IMR-90 (cell line): ENCODE measurements around the gene CLNK. TPM values are rescaled to one million over a fixed set of nuclear protein-coding genes. Genes with fewer than 3 reads are reported as not detected.

ENCODE experiments used
- ATAC-seq: fragments of 200-7000 bp; cut with Tn5 transposase; 2 replicates; pipeline ENCODE4 v1.9.1; 2020; ENCODE audit warnings: low read depth, mild to moderate bottlenecking, moderate library complexity
- BruUV-seq: library from RNA; stranded (reverse); fragments of 400-500 nt; replicated peaks from 2 replicates; lab custom pipeline; 2021; lab: Mats Ljungman, UMichigan
- CTCF ChIA-PET: fragments of 300-600 bp; formaldehyde crosslinking; extraction: SDS; loops from one replicate; lab custom pipeline; 2021; ENCODE audit warnings: antibody characterized with exemption; lab: Yijun Ruan, JAX
- POLR2A ChIA-PET: fragments of 300-600 bp; sonication (Branson Sonifier 250); formaldehyde crosslinking; loops from one replicate; lab custom pipeline; 2022; ENCODE audit warnings: antibody characterized with exemption; ENCODE audit not compliant: unreplicated experiment; lab: Charles Lee
- DNase-seq: peaks from one replicate; pipeline ENCODE4 v3.0.0; 2013
- H2AFZ ChIP-seq: replicated peaks from 2 replicates; pipeline ENCODE3; 2013; ENCODE audit warnings: low read length, mild to moderate bottlenecking; ENCODE audit not compliant: poor library complexity
- H2AK5ac ChIP-seq: 2 replicates; pipeline ENCODE4 v1.6.1; 2013; ENCODE audit warnings: low read depth, low read length, inconsistent platforms
- H2AK9ac ChIP-seq: replicated peaks from 2 replicates; pipeline ENCODE3; 2013; ENCODE audit warnings: mild to moderate bottlenecking, low read depth, low read length, moderate library complexity; ENCODE audit not compliant: poor library complexity
- H2BK120ac ChIP-seq: 2 replicates; pipeline ENCODE4 v1.6.1; 2013; ENCODE audit warnings: low read depth, low read length, inconsistent platforms
- H2BK15ac ChIP-seq: 3 replicates; pipeline ENCODE4 v1.6.1; 2013; ENCODE audit warnings: low read depth, low read length, inconsistent platforms
- H2BK20ac ChIP-seq: 2 replicates; pipeline ENCODE4 v1.6.1; 2013; ENCODE audit warnings: low read depth, mild to moderate bottlenecking, inconsistent platforms, low read length, moderate library complexity
- H2BK5ac ChIP-seq: 2 replicates; pipeline ENCODE4 v1.6.1; 2013; ENCODE audit warnings: mild to moderate bottlenecking, low read depth, low read length, inconsistent platforms; ENCODE audit not compliant: poor library complexity, severe bottlenecking
- H3K14ac ChIP-seq: replicated peaks from 2 replicates; pipeline ENCODE4 v1.6.1; 2013; ENCODE audit warnings: low read depth, low read length, inconsistent platforms
- H3K18ac ChIP-seq: 2 replicates; pipeline ENCODE4 v1.6.1; 2013; ENCODE audit warnings: low read depth, low read length, control low read depth
- H3K23ac ChIP-seq: 2 replicates; pipeline ENCODE4 v1.6.1; 2013; ENCODE audit warnings: low read depth, low read length, inconsistent platforms
- H3K27ac ChIP-seq: 2 replicates; pipeline ENCODE4 v1.5.1; 2013; ENCODE audit warnings: mild to moderate bottlenecking, control low read depth, low read length; ENCODE audit not compliant: insufficient read depth
- H3K27me3 ChIP-seq: 2 replicates; pipeline ENCODE4 v1.6.1; 2013; ENCODE audit warnings: low read length; ENCODE audit not compliant: control insufficient read depth, insufficient read depth
- H3K36me3 ChIP-seq: 2 replicates; pipeline ENCODE4 v1.6.1; 2013; ENCODE audit warnings: low read length, mixed read lengths; ENCODE audit not compliant: control insufficient read depth, insufficient read depth
- H3K4ac ChIP-seq: 2 replicates; pipeline ENCODE4 v1.6.1; 2013; ENCODE audit warnings: low read depth, low read length, inconsistent platforms
- H3K4me1 ChIP-seq: 2 replicates; pipeline ENCODE4 v1.6.1; 2013; ENCODE audit warnings: low read length, mixed read lengths; ENCODE audit not compliant: control insufficient read depth, insufficient read depth
- H3K4me2 ChIP-seq: 2 replicates; pipeline ENCODE4 v1.6.1; 2013; ENCODE audit warnings: low read depth, mild to moderate bottlenecking, control low read depth, low read length, moderate library complexity
- H3K4me3 ChIP-seq: 2 replicates; pipeline ENCODE4 v1.5.1; 2013; ENCODE audit warnings: low read depth, mild to moderate bottlenecking, control low read depth, low read length, moderate library complexity; ENCODE audit not compliant: insufficient read depth
- H3K56ac ChIP-seq: 2 replicates; pipeline ENCODE4 v1.6.1; 2013; ENCODE audit warnings: low read length, inconsistent platforms; ENCODE audit not compliant: insufficient read depth; ENCODE audit errors: extremely low read depth
- H3K79me1 ChIP-seq, 2 experiments: 2 replicates each; pipeline ENCODE4 v1.6.1; 2013; ENCODE audit warnings: low read length in 2 of 2, inconsistent platforms in 1 of 2, low read depth in 1 of 2
- H3K9ac ChIP-seq: 2 replicates; pipeline ENCODE4 v1.6.1; 2013; ENCODE audit warnings: low read depth, low read length, control low read depth
- H3K9me1 ChIP-seq: 2 replicates; pipeline ENCODE4 v1.6.1; 2013; ENCODE audit warnings: low read length, inconsistent platforms; ENCODE audit not compliant: insufficient read depth
- H3K9me3 ChIP-seq: 2 replicates; pipeline ENCODE4 v1.6.1; 2013; ENCODE audit warnings: low read length; ENCODE audit not compliant: control insufficient read depth, insufficient read depth
- H4K20me1 ChIP-seq: 2 replicates; pipeline ENCODE4 v1.6.1; 2013; ENCODE audit warnings: low read length, inconsistent platforms; ENCODE audit not compliant: insufficient read depth
- H4K5ac ChIP-seq: 2 replicates; pipeline ENCODE4 v1.6.1; 2013; ENCODE audit warnings: mild to moderate bottlenecking, low read depth, low read length, control low read depth
- H4K8ac ChIP-seq, 2 experiments: 2 replicates each; pipeline ENCODE4 v1.6.1; 2013; ENCODE audit warnings: low read depth in 2 of 2, low read length in 2 of 2, control low read depth in 1 of 2, inconsistent platforms in 1 of 2
- H4K91ac ChIP-seq: 2 replicates; pipeline ENCODE4 v1.6.1; 2013; ENCODE audit warnings: low read depth, low read length, inconsistent platforms; ENCODE audit not compliant: insufficient read depth
- ELK1 ChIP-seq: fragments of 150-350 bp; IDR thresholded peaks from 2 replicates; pipeline ENCODE4 v1.6.1; 2016; ENCODE audit warnings: low read depth, mild to moderate bottlenecking, low read length, moderate library complexity, borderline replicate concordance
- FOS ChIP-seq: fragments of 150-350 bp; IDR thresholded peaks from 2 replicates; pipeline ENCODE4 v1.6.1; 2016; ENCODE audit warnings: low read depth, low read length
- MAFK ChIP-seq: IDR thresholded peaks from 2 replicates; pipeline ENCODE4 v1.6.1; 2012; ENCODE audit warnings: low read depth, low read length, improper control_type of control experiment
- MAZ ChIP-seq: IDR thresholded peaks from 2 replicates; pipeline ENCODE4 v1.6.1; 2012; ENCODE audit warnings: low read depth, mild to moderate bottlenecking, low read length, improper control_type of control experiment, moderate library complexity, borderline replicate concordance
- POLR2A ChIP-seq: IDR thresholded peaks from 2 replicates; pipeline ENCODE4 v1.6.1; 2012; ENCODE audit warnings: mild to moderate bottlenecking, low read depth, low read length
- RCOR1 ChIP-seq: IDR thresholded peaks from 2 replicates; pipeline ENCODE4 v1.6.1; 2012; ENCODE audit warnings: mild to moderate bottlenecking, low read length, improper control_type of control experiment; ENCODE audit not compliant: insufficient replicate concordance
- SMC3 ChIP-seq: fragments of 150-350 bp; IDR thresholded peaks from 2 replicates; pipeline ENCODE4 v1.6.1; 2016; ENCODE audit warnings: low read depth, mild to moderate bottlenecking, antibody characterized with exemption, low read length, moderate library complexity
- WGBS, 2 experiments: methylation state at CpG; one replicate each; pipeline versions ENCODE4 v1.1.5 to v1.1.7; 2013; ENCODE audit warnings: missing lambda C conversion rate in 2 of 2; ENCODE audit not compliant: insufficient read length in 1 of 2; ENCODE audit errors: extremely low coverage in 2 of 2; 5-methylcytosine and 5-hydroxymethylcytosine counted together
- dilution Hi-C: fragments of 300-500 bp; cut with HindIII; formaldehyde crosslinking; loops from one replicate; pipeline ENCODE4 v1.14.3; 2018; ENCODE audit warnings: low sequenced_read_pairs; ENCODE audit not compliant: unreplicated experiment
- in situ Hi-C: fragments of 300-500 bp; cut with MboI; formaldehyde crosslinking; loops from 3 replicates; pipeline ENCODE4 v1.14.3; 2019; ENCODE audit warnings: low sequenced_read_pairs, inconsistent platforms, mixed read lengths
- intact Hi-C: fragments of 100-400 bp; cut with micrococcal nuclease; formaldehyde crosslinking; loops from 2 replicates; pipeline ENCODE4 v1.10.0; 2022
- polyA plus RNA-seq, 3 experiments: library from polyadenylated mRNA; depleted of rRNA; stranded (reverse); fragments of >200 nt; gene quantifications; 2 replicates each; pipeline ENCODE4 v1.2.3, GENCODE V29; 2012; ENCODE audit warnings: low replicate concordance in 1 of 3
- total RNA-seq: library from RNA; depleted of rRNA; stranded (reverse); fragments of >200 nt; gene quantifications from 2 replicates; pipeline ENCODE4 v1.2.3, GENCODE V29; 2012
- TF ChIP-seq, protein P1 (sequence below): fragments of 150-350 bp; IDR thresholded peaks from 2 replicates; pipeline ENCODE4 v1.6.1; 2017; ENCODE audit warnings: mild to moderate bottlenecking, antibody characterized with exemption, low read length, low read depth

CLNK gene
- total and polyA plus RNA-seq, 2 of the 4 experiments (the other 2 are of a cell fraction), result not detected

- peak overlapping the region; percentile 68 for H3K18ac ChIP-seq
- H2BK15ac ChIP-seq, result peak overlapping the region; percentile 96; the same call in 2 of the 3 replicates
- no peak for ATAC-seq
- H3K27ac ChIP-seq, result no peak overlapping the region
- H3K14ac ChIP-seq, result peak overlapping the region; percentile 95
- no peaks in the 10 kb centered on the region for H3K27me3 ChIP-seq
- H3K9me1 ChIP-seq, result peaks cover 11% of the 10 kb centered on the region
- H2AK9ac ChIP-seq, result peak overlapping the region; percentile 29
- H3K4me1 ChIP-seq, result peaks cover 8% of the 10 kb centered on the region
- no peak overlapping the region for H3K23ac ChIP-seq
- no peak overlapping the region for H3K4me3 ChIP-seq
- peak overlapping the region; percentile 25 to 93; a peak in 3 of 4 replicates for H4K8ac ChIP-seq
- H3K4me2 ChIP-seq, result no peak overlapping the region
- intact Hi-C loops (no loop called here), in situ Hi-C loops (no loop called here), dilution Hi-C loops (no loop called here)
- H4K5ac ChIP-seq, result peak overlapping the region; percentile 53; the same call in 1 of the 2 replicates
- no peak overlapping the region for H3K9ac ChIP-seq
- no peak overlapping the region; the same call in 1 of the 2 replicates for H3K56ac ChIP-seq
- no peaks in the 10 kb centered on the region for H3K79me1 ChIP-seq
- H3K4ac ChIP-seq, result peak overlapping the region; percentile 95
- peak overlapping the region; percentile 67; the same call in 1 of the 2 replicates for H2AK5ac ChIP-seq
- BruUV-seq, result no TSS peak
- peak overlapping the region; percentile 86 for H4K91ac ChIP-seq
- no CpG with 5 or more reads among the region's 2 CpGs for WGBS, 2 experiments
- peak overlapping the region; percentile 92 for H2BK5ac ChIP-seq
- no peaks in the 10 kb centered on the region for H4K20me1 ChIP-seq
- H2BK20ac ChIP-seq, result peak overlapping the region; percentile 99
- TF ChIP-seq SMC3 (no peak), ELK1 (no peak), FOS (no peak), MAZ (no peak), MAFK (no peak), RCOR1 (no peak), POLR2A (no peak)
- TF ChIP-seq, protein P1, sequence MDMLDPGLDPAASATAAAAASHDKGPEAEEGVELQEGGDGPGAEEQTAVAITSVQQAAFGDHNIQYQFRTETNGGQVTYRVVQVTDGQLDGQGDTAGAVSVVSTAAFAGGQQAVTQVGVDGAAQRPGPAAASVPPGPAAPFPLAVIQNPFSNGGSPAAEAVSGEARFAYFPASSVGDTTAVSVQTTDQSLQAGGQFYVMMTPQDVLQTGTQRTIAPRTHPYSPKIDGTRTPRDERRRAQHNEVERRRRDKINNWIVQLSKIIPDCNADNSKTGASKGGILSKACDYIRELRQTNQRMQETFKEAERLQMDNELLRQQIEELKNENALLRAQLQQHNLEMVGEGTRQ, result no peak
- H3K9me3 ChIP-seq, result no peaks in the 10 kb centered on the region
- no peaks in the 10 kb centered on the region for H3K36me3 ChIP-seq
- H2AFZ ChIP-seq, result no peak overlapping the region
- POLR2A ChIA-PET, result no interaction called here
- peak overlapping the region; percentile 97 for H2BK120ac ChIP-seq
- CTCF ChIA-PET, result no interaction called here
- DNase-seq, result no peak
Observed at GRCh38 chr4:10612476-10612875, 72.1 kb downstream of the CLNK start.
